ENCODE data around the gene LTBP1.

GRCh38 chr2:33005057-33005456 is 58.3 kb downstream of the LTBP1 start:
- TF ChIP-seq EZH2 (IDR thresholded peaks at IDR 0.05; ENCODE audit: insufficient read depth, low read length), result no peak
- TF ChIP-seq, protein P1, sequence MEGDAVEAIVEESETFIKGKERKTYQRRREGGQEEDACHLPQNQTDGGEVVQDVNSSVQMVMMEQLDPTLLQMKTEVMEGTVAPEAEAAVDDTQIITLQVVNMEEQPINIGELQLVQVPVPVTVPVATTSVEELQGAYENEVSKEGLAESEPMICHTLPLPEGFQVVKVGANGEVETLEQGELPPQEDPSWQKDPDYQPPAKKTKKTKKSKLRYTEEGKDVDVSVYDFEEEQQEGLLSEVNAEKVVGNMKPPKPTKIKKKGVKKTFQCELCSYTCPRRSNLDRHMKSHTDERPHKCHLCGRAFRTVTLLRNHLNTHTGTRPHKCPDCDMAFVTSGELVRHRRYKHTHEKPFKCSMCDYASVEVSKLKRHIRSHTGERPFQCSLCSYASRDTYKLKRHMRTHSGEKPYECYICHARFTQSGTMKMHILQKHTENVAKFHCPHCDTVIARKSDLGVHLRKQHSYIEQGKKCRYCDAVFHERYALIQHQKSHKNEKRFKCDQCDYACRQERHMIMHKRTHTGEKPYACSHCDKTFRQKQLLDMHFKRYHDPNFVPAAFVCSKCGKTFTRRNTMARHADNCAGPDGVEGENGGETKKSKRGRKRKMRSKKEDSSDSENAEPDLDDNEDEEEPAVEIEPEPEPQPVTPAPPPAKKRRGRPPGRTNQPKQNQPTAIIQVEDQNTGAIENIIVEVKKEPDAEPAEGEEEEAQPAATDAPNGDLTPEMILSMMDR (IDR thresholded peaks at IDR 0.05; ENCODE audit: insufficient read depth, low read depth, low read length), result no peak

Data from astrocyte (in vitro differentiated cells and primary cell).